ENCODE data around the gene CTNNA2.

Gene CTNNA2

GRCh38 chr2:79512442-79513401 lies at the start of gene CTNNA2:
TSS of gene CTNNA2 (plus strand) at chr2:79513051.
- DNase-seq = peak; percentile 79

GRCh38 chr2:79487399-79487798 lies 25.5 kb upstream of the CTNNA2 start:
- DNase-seq = no peak

- no peak for DNase-seq
Observed at GRCh38 chr2:79511320-79511951, 1.4 kb upstream of the CTNNA2 start.

- DNase-seq = no peak
Observed at GRCh38 chr2:79513711-79514110, 860 bp downstream of the CTNNA2 start.

DNA sequence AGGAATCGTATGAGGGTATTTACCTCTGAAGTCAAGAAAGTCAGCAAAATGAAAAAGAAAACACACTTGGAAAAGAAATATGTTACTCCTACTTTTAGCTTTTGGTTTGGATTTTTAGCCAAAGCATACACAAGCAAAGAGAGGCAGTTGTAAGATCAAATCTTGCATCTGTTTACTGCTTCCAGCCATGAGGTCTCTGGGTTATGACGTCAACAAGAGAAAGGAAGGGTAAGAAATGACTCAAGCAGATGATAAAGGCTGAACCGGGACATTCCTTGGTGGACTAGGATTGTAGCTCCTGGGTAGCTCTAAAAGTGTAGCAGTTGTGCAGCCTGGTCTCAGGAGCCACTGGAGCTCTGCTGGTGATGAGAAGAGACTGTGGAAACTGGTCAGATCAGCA lies 16.8 kb downstream of the CTNNA2 start:
- no peak for DNase-seq

GRCh38 chr2:79530443-79530842 lies 17.6 kb downstream of the CTNNA2 start:
- no peak for DNase-seq

DNA sequence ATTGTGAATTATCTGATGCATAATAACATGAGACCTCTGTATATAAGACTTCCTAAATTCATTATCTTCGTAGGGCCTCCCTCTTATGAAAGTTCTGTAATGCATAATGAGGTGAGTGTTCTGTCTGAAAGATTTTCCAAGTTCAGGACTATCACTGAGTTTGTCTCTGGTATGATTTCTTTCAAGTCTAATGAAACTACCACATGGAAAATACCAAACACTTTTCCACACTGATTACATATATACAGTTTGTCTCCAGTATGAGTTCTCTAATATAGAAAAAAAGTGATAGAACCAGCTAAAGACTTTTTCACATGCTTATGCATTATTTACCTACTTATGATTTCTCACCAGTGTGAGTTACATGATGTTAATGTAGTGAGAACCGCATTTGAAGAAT lies 34.7 kb downstream of the CTNNA2 start:
- no peak for DNase-seq

GRCh38 chr2:79552653-79553052 lies 39.8 kb downstream of the CTNNA2 start:
- DNase-seq = no peak

GRCh38 chr2:79554899-79555298 lies 42.0 kb downstream of the CTNNA2 start:
- no peak for DNase-seq

DNA sequence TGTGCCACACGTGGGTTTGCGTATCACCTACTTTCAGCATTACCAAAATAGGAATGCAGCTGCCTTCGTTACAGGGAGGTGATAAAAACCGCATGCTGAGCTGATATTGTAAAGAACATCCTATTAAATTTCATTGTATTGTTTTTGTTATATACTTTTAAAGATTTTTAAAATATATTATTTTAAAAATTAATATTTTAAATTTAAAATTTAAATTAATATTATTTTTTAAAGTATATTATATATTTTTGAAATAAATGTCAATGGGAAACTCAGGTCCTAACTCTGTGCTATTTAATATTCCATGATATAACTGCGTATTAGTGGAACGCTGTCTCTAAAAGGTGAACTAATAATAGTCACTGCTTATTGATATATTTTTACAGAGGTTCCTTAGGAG lies 51.2 kb downstream of the CTNNA2 start:
- no peak for DNase-seq

DNA sequence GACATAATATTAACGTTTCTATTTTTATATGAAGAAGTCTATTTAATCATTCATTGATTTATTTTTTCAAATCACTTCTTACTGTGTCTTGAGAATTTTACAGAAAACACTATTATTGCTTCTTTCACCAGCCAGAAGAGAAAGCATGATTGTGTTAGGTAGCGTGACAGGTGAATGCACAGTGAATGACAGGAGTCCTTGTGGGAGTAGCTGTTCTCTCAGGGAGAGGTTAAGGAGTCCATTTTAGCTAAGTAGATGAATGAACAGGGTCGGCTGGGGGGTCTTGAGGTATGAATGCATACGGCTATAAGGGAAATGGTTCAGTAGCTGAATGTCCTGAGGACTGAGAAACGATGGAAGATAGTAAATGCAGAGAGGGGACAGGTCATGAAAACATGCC lies 56.2 kb downstream of the CTNNA2 start:
- DNase-seq = no peak

- DNase-seq = no peak
Observed at GRCh38 chr2:79573895-79574674, 61.2 kb downstream of the CTNNA2 start.

GRCh38 chr2:79576451-79576850 lies 63.6 kb downstream of the CTNNA2 start:
- no peak for DNase-seq

DNA sequence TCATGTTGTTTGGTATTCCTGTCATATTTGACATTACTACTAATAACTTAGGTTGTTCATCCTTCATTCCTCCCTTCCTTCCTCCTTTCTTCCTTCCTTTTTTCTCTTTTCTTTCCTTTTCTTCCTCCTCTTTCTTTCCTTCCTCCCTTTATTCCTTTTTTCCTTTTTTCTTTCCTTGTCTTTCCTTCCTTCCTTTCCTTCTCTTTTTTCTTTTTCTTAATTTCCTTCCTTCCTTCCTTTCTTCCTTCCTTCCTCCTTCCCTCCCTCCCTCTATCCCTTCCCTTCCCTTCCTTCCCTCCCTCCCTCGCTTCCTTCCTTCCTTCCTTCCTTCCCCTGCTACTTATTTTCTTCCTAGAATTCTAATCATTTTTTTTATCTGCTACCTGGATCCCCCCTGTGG lies 66.1 kb downstream of the CTNNA2 start:
- no peak for DNase-seq

- no peak for DNase-seq
Observed at GRCh38 chr2:79580175-79580574, 67.3 kb downstream of the CTNNA2 start.

- DNase-seq = no peak
Observed at GRCh38 chr2:79585701-79586433, 73.0 kb downstream of the CTNNA2 start.

DNA sequence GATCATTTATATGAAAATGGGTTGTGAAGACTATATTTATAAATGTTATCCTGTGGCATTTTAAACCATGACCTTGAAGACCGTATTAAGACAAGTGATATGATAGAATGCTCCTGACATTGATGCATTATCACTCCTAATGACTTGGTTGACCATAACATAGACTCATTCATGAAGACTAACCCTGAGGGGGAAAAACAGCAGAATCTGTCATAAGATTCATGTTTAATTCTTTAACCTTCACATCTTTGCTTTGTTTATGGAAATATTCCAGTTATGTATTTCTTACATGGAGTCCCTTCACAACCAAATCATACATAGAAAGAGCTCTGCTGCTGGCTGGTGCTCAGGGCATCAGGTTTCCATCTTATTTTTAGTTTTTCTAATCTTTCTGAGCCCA lies 78.4 kb downstream of the CTNNA2 start:
- DNase-seq = no peak

DNA sequence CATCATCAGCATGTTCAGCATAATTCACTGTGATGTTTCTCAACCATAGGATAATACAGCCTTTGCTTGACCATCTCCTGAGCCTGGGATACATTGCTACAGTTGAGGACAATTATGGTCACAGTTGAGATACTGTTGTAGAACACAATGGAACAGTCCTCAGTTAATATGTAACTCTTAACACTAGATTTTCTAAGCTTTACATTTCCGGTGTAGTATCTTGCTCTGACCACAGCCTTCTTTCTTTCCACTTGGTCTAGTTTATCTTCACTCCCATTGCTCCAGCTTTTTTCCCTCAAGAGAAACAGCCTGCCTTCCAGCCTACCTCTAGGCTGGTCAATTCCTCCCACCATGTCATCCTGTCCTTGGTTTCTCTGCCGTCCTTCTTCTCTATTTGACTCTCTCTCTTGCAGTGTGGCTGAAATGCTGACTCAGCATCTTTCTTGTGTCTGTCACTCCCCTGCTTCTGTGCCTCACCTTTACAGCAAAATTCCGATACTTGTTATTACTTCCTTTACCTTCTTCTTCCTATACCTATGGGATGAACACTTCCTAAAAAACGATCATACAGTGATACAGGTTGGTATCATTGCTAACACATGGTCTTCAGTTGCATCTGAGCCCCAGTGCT lies 80.5 kb downstream of the CTNNA2 start:
- no peak for DNase-seq

GRCh38 chr2:79596403-79596802 lies 83.6 kb downstream of the CTNNA2 start:
- no peak for DNase-seq

DNA sequence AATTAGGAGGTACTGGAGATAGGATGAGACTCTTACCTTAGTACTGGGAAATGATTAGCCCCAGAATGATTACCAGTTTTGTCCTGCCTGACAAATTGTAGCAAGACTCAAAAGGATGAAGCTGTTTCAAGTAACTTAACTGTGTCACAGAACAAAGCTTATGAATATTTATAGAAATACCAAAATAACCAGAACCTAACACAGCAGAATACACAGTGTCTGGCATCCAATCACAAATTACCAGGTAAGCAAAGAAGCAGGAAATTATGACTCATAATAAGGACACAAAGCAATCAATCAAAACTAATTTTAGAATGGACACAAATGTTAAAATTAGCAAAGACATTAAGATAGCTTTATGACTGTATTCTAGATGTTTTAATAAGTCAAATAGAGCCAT lies 91.9 kb downstream of the CTNNA2 start:
- no peak for DNase-seq

GRCh38 chr2:79611448-79612016 lies 98.7 kb downstream of the CTNNA2 start:
- no peak for DNase-seq

DNA sequence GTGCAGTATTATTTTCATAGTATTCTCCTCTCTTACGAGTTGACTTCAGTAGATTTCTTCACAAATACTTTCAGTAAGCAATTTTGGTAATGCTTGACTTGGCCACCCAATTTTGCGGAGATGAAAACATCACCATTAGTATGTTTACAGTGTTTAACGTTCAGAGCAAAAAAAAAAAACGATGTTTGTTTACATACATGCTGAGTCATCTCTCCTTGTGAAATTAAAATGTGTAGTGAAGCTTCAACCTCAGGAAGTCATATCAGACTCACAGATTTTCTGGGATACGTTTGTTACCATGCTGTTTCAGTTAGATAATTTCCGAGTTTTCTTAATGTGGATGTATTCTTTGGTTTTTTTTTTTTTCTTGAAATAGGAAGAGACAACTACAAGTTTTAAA lies 100.1 kb downstream of the CTNNA2 start:
- peak; percentile 18 for DNase-seq

Measured in DMS153 (cell line).